GM12891 (cell line): Measurements from ENCODE around the gene CBY2.

Experiments used
- DNase-seq: peaks from one replicate; pipeline ENCODE4 v3.0.0; 2011; ENCODE audit warnings: low spot score; ENCODE audit not compliant: insufficient read length
- FAIRE-seq: peaks from 2 replicates; lab custom pipeline; 2011; peaks lifted over from hg19 to GRCh38; lab: Jason Lieb, UNC
- PAX5 ChIP-seq: IDR thresholded peaks from 2 replicates; pipeline ENCODE4 v1.6.1; 2011; ENCODE audit warnings: low read length, moderate library complexity, mild to moderate bottlenecking; ENCODE audit not compliant: insufficient read depth, severe bottlenecking
- POLR2A ChIP-seq: IDR thresholded peaks from 2 replicates; pipeline ENCODE4 v1.6.1; 2011; ENCODE audit warnings: low read depth, low read length, control low read depth
- POLR2AphosphoS5 ChIP-seq: IDR thresholded peaks from 2 replicates; pipeline ENCODE4 v1.6.1; 2011; ENCODE audit warnings: low read depth, low read length, control low read depth
- POU2F2 ChIP-seq: IDR thresholded peaks from 2 replicates; pipeline ENCODE4 v1.6.1; 2011; ENCODE audit warnings: low read depth, mild to moderate bottlenecking, control low read depth, low read length, moderate library complexity
- SPI1 ChIP-seq: IDR thresholded peaks from 2 replicates; pipeline ENCODE4 v1.6.1; 2011; ENCODE audit warnings: low read depth, low read length, control low read depth
- TAF1 ChIP-seq: IDR thresholded peaks from 2 replicates; pipeline ENCODE4 v1.6.1; 2011; ENCODE audit warnings: low read depth, low read length, control low read depth

Gene CBY2

GRCh38 chr13:45696610-45697226, 5.4 kb upstream of the CBY2 start:
- TF ChIP-seq POU2F2 (no peak), POLR2AphosphoS5 (no peak), TAF1 (no peak; the same call in 1 of the 2 replicates), PAX5 (no peak), SPI1 (no peak), POLR2A (no peak)
- FAIRE-seq (peak; percentile 84), DNase-seq (no peak)

GRCh38 chr13:45700971-45701900, 884 bp upstream of the CBY2 start:
- FAIRE-seq (peak; percentile 90), DNase-seq (no peak)
- TF ChIP-seq POLR2AphosphoS5, result peak; percentile 83
- TF ChIP-seq POLR2A, result peak; percentile 82
- no peak for TF ChIP-seq PAX5
- TF ChIP-seq TAF1, result peak; percentile 69; the same call in 1 of the 2 replicates
- peak; percentile 42; the same call in 1 of the 2 replicates for TF ChIP-seq POU2F2
- no peak for TF ChIP-seq SPI1

GRCh38 chr13:45702869-45703391, 810 bp downstream of the CBY2 start:
- FAIRE-seq (peak; percentile 28), DNase-seq (no peak)
- TF ChIP-seq POU2F2 (no peak), TAF1 (no peak), POLR2A (no peak), PAX5 (no peak), SPI1 (no peak), POLR2AphosphoS5 (no peak)

- FAIRE-seq, result peak; percentile 13
- DNase-seq, result no peak
- TF ChIP-seq POLR2AphosphoS5 (no peak), TAF1 (no peak), SPI1 (no peak), PAX5 (no peak), POLR2A (no peak), POU2F2 (no peak)
Observed at GRCh38 chr13:45704211-45704739, 2.2 kb downstream of the CBY2 start.

- TF ChIP-seq SPI1, result no peak
- no peak for TF ChIP-seq TAF1
- TF ChIP-seq POLR2A, result no peak
- no peak for TF ChIP-seq POU2F2
- TF ChIP-seq POLR2AphosphoS5, result no peak
- TF ChIP-seq PAX5, result no peak
- FAIRE-seq, result peak; percentile 71
- DNase-seq, result no peak
Observed at GRCh38 chr13:45704854-45705695, 3.0 kb downstream of the CBY2 start.

GRCh38 chr13:45705918-45706317, 3.8 kb downstream of the CBY2 start:
- no peak for TF ChIP-seq PAX5
- TF ChIP-seq SPI1, result peak; percentile 100
- DNase-seq, result no peak
- peak; percentile 89 for FAIRE-seq

- DNase-seq (no peak), FAIRE-seq (no peak)
- TF ChIP-seq TAF1 (no peak), PAX5 (no peak), POU2F2 (no peak), POLR2AphosphoS5 (no peak), SPI1 (no peak), POLR2A (no peak)
Observed at GRCh38 chr13:45707516-45708100, 5.5 kb downstream of the CBY2 start.

GRCh38 chr13:45711951-45712350, 9.8 kb downstream of the CBY2 start:
- no peak for DNase-seq
- FAIRE-seq, result peak; percentile 69
- TF ChIP-seq TAF1, result no peak
- TF ChIP-seq PAX5, result no peak
- no peak for TF ChIP-seq POLR2A
- no peak for TF ChIP-seq POLR2AphosphoS5
- TF ChIP-seq POU2F2, result no peak
- no peak for TF ChIP-seq SPI1
